OCI-LY1 (cell line): ENCODE data around the gene CAV3.

Experiments used
- EZH2 ChIP-seq: fragments of 200-600 bp; sonication (generic), shearing (Covaris generic); IDR thresholded peaks from 2 replicates; pipeline ENCODE4 v1.8.0; 2017; ENCODE audit warnings: borderline replicate concordance, mixed run types, mild to moderate bottlenecking, antibody characterized with exemption, low read length, moderate library complexity, mixed read lengths
- TF ChIP-seq, protein P1 (sequence below): fragments of 200-600 bp; sonication (generic), shearing (Covaris generic); IDR thresholded peaks from 2 replicates; pipeline ENCODE4 v1.5.1; 2017; ENCODE audit warnings: mild to moderate bottlenecking, antibody characterized with exemption, low read length, moderate library complexity, mixed read lengths

- TF ChIP-seq, protein P1, sequence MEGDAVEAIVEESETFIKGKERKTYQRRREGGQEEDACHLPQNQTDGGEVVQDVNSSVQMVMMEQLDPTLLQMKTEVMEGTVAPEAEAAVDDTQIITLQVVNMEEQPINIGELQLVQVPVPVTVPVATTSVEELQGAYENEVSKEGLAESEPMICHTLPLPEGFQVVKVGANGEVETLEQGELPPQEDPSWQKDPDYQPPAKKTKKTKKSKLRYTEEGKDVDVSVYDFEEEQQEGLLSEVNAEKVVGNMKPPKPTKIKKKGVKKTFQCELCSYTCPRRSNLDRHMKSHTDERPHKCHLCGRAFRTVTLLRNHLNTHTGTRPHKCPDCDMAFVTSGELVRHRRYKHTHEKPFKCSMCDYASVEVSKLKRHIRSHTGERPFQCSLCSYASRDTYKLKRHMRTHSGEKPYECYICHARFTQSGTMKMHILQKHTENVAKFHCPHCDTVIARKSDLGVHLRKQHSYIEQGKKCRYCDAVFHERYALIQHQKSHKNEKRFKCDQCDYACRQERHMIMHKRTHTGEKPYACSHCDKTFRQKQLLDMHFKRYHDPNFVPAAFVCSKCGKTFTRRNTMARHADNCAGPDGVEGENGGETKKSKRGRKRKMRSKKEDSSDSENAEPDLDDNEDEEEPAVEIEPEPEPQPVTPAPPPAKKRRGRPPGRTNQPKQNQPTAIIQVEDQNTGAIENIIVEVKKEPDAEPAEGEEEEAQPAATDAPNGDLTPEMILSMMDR: no peak
- no peak for TF ChIP-seq EZH2
Measured at GRCh38 chr3:8752832-8753231, 19.2 kb downstream of the CAV3 start.
